GM23338 (cell line): ENCODE results near the gene ZNF646. TPM values are rescaled to one million over a fixed set of nuclear protein-coding genes. Genes with fewer than 3 reads are reported as not detected.

ENCODE experiments used
- ATAC-seq: fragments of 200-7000 bp; cut with Tn5 transposase; 3 replicates; pipeline ENCODE4 v1.9.1; 2020
- DNase-seq: peaks from one replicate; pipeline ENCODE4 v3.0.0-alpha.2; 2015; ENCODE audit warnings: low spot score
- H2AFZ ChIP-seq: fragments of 200-600 bp; sonication (generic); 2 replicates; pipeline ENCODE4 v1.8.0; 2016; ENCODE audit warnings: antibody characterized with exemption, mild to moderate bottlenecking, moderate library complexity
- H3F3A ChIP-seq: fragments of 200-600 bp; sonication (generic); replicated peaks from 2 replicates; pipeline ENCODE4 v1.8.0; 2017; ENCODE audit warnings: antibody characterized with exemption, mixed run types, low read depth
- H3K27ac ChIP-seq: fragments of 200-600 bp; sonication (generic); 2 replicates; pipeline ENCODE4 v1.6.1; 2016; ENCODE audit warnings: low read depth
- H3K27me3 ChIP-seq: fragments of 200-600 bp; sonication (generic); 2 replicates; pipeline ENCODE4 v1.8.0; 2016; ENCODE audit warnings: mild to moderate bottlenecking, mixed run types, moderate library complexity; ENCODE audit not compliant: insufficient read depth
- H3K36me3 ChIP-seq: fragments of 200-600 bp; sonication (generic); 2 replicates; pipeline ENCODE4 v1.8.0; 2016; ENCODE audit warnings: mild to moderate bottlenecking; ENCODE audit not compliant: insufficient read depth
- H3K4me1 ChIP-seq: fragments of 200-600 bp; sonication (generic); 2 replicates; pipeline ENCODE4 v1.8.0; 2016; ENCODE audit warnings: mild to moderate bottlenecking, moderate library complexity; ENCODE audit not compliant: insufficient read depth
- H3K4me2 ChIP-seq: fragments of 200-600 bp; sonication (generic); 2 replicates; pipeline ENCODE4 v1.7.1; 2017; ENCODE audit warnings: mixed run types
- H3K4me3 ChIP-seq: fragments of 200-600 bp; sonication (generic); 2 replicates; pipeline ENCODE4 v1.6.1; 2016; ENCODE audit warnings: mixed run types
- H3K79me2 ChIP-seq: fragments of 200-600 bp; sonication (generic); replicated peaks from 2 replicates; pipeline ENCODE4 v1.8.0; 2017; ENCODE audit warnings: mild to moderate bottlenecking; ENCODE audit not compliant: insufficient read depth
- H3K9me2 ChIP-seq: fragments of 200-600 bp; sonication (generic); 2 replicates; pipeline ENCODE4 v1.8.0; 2017; ENCODE audit not compliant: insufficient read depth
- H4K20me1 ChIP-seq: fragments of 200-600 bp; sonication (generic); replicated peaks from 2 replicates; pipeline ENCODE4 v1.8.0; 2017; ENCODE audit warnings: mild to moderate bottlenecking; ENCODE audit not compliant: insufficient read depth
- H3K27ac Mint-ChIP-seq: 2 replicates; pipeline ENCODE4 v1.8.0; 2020; ENCODE audit warnings: inconsistent platforms, mild to moderate bottlenecking, moderate library complexity, mixed read lengths
- H3K27me3 Mint-ChIP-seq: 3 replicates; pipeline ENCODE4 v1.8.0; 2022; ENCODE audit warnings: low read depth, mild to moderate bottlenecking, moderate library complexity, mixed read lengths, inconsistent platforms; ENCODE audit not compliant: insufficient read depth, poor library complexity
- H3K36me3 Mint-ChIP-seq: 3 replicates; pipeline ENCODE4 v1.8.0; 2021; ENCODE audit warnings: low read depth, mild to moderate bottlenecking, inconsistent platforms, moderate library complexity, mixed read lengths
- H3K4me1 Mint-ChIP-seq: 3 replicates; pipeline ENCODE4 v1.8.0; 2020; ENCODE audit warnings: mild to moderate bottlenecking, inconsistent platforms, mixed read lengths
- H3K4me3 Mint-ChIP-seq: 3 replicates; pipeline ENCODE4 v1.8.0; 2021; ENCODE audit warnings: moderate library complexity, mild to moderate bottlenecking, inconsistent platforms, mixed read lengths
- H3K9me3 Mint-ChIP-seq: 3 replicates; pipeline ENCODE4 v1.8.0; 2020; ENCODE audit warnings: moderate library complexity, mild to moderate bottlenecking, inconsistent platforms, mixed read lengths
- CREB1 ChIP-seq: fragments of 250-450 bp; sonication (Bioruptor Pico); IDR thresholded peaks from 2 replicates; pipeline ENCODE4 v1.5.0; 2020; ENCODE audit warnings: low read depth, mild to moderate bottlenecking, moderate library complexity
- CTCF ChIP-seq, 2 experiments: fragments of 200-600 bp in 1 of 2; sonication (generic) in 1 of 2; conservative IDR thresholded peaks; 2 replicates each; pipeline versions ENCODE4 v1.5.1 to v1.6.1; 2016 to 2017; ENCODE audit warnings: antibody characterized with exemption in 2 of 2, low read depth in 2 of 2, mild to moderate bottlenecking in 2 of 2, moderate library complexity in 1 of 2
- ETS1 ChIP-seq: IDR thresholded peaks from 2 replicates; pipeline ENCODE4 v1.6.1; 2016; ENCODE audit warnings: antibody characterized with exemption
- EZH2 ChIP-seq: fragments of 200-600 bp; sonication (generic); IDR thresholded peaks from one replicate; pipeline ENCODE4 v1.8.0; 2017; ENCODE audit warnings: antibody characterized with exemption, mild to moderate bottlenecking, low read depth; ENCODE audit not compliant: unreplicated experiment
- EZH2phosphoT487 ChIP-seq: fragments of 200-600 bp; sonication (generic); IDR thresholded peaks from one replicate; pipeline ENCODE4 v1.8.1; 2018; ENCODE audit warnings: antibody characterized with exemption; ENCODE audit not compliant: unreplicated experiment
- JUNB ChIP-seq: IDR thresholded peaks from one replicate; pipeline ENCODE4 v1.6.1; 2016; ENCODE audit warnings: antibody characterized with exemption; ENCODE audit not compliant: unreplicated experiment
- NANOG ChIP-seq: IDR thresholded peaks from 2 replicates; pipeline ENCODE4 v1.6.1; 2016; ENCODE audit warnings: antibody characterized with exemption, borderline replicate concordance
- POLR2AphosphoS5 ChIP-seq: IDR thresholded peaks from 2 replicates; pipeline ENCODE4 v1.6.1; 2016; ENCODE audit warnings: antibody characterized with exemption, low read depth
- STAT1 ChIP-seq: IDR thresholded peaks from one replicate; pipeline ENCODE4 v1.6.1; 2016; ENCODE audit warnings: antibody characterized with exemption; ENCODE audit not compliant: unreplicated experiment
- ZNF114 ChIP-seq: fragments of 250-450 bp; sonication (Bioruptor Pico); IDR thresholded peaks from 2 replicates; pipeline ENCODE4 v1.5.0; 2020; ENCODE audit warnings: mild to moderate bottlenecking, moderate library complexity
- ZNF331 ChIP-seq: fragments of 250-450 bp; sonication (Bioruptor Pico); IDR thresholded peaks from 2 replicates; pipeline ENCODE4 v1.5.0; 2020; ENCODE audit warnings: low read depth, mild to moderate bottlenecking, moderate library complexity
- ZNF462 ChIP-seq: fragments of 250-450 bp; sonication (Bioruptor Pico); IDR thresholded peaks from 2 replicates; pipeline ENCODE4 v1.5.0; 2020; ENCODE audit warnings: mild to moderate bottlenecking, moderate library complexity
- polyA plus RNA-seq: library from polyadenylated mRNA; unstranded; fragments of >200 nt; fragmentation: Nextera tagmentation; extraction: Ambion mirVana; gene quantifications from 2 replicates; pipeline ENCODE4 v1.2.1, GENCODE V29; 2016
- total RNA-seq: library from RNA; depleted of rRNA; stranded (reverse); fragments of >200 nt; shearing (Covaris generic); gene quantifications from 2 replicates; pipeline ENCODE4 v1.2.3, GENCODE V29; 2014
- TF ChIP-seq, protein P1 (sequence below): IDR thresholded peaks from one replicate; pipeline ENCODE4 v1.6.1; 2018; ENCODE audit warnings: antibody characterized with exemption; ENCODE audit not compliant: unreplicated experiment

Gene ZNF646
- total and polyA plus RNA-seq, 2 experiments from 2014 or later, result 6.3 to 29.3 TPM

DNA sequence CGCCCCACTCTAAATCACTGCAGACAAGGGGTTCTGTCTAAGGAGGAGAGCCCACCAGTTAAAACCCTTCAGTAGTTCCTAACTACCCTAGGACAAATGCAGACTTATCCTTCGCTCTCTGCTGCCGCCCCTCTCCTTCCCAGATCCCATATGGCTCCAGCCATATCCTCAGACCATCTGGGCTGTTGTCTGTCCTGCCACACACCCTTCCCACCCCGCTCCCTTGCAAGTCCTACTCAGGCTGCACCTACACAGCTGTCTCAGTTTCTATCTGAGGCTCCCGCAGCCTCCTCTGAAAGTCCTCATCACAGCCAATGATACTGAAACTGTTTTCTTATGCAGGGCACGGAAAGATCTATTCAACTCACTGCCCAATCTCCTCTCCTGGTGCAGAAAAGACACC, 33.2 kb downstream of the ZNF646 start:
- Histone ChIP-seq H3K4me2 (peak overlapping the region; percentile 87), H3K27me3 (no peaks in the 10 kb centered on the region), H3K9me2 (no peaks in the 10 kb centered on the region), H3K27ac (no peak overlapping the region), H3K4me3 (peak overlapping the region; percentile 87; the same call in 1 of the 2 replicates), H3F3A (peaks cover 5% of the 10 kb centered on the region; the same call in 1 of the 2 replicates), H2AFZ (peak overlapping the region; percentile 96), H3K4me1 (peaks cover 6% of the 10 kb centered on the region; the same call in 1 of the 2 replicates), H3K36me3 (no peaks in the 10 kb centered on the region), H4K20me1 (peaks cover under 1% of the 10 kb centered on the region), H3K79me2 (no peaks in the 10 kb centered on the region)
- peaks cover 15% of the 10 kb centered on the region for H3K9me3 Mint-ChIP-seq
- DNase-seq (no peak), ATAC-seq (no peak)
- peaks cover 18% of the 10 kb centered on the region for H3K27me3 Mint-ChIP-seq
- peak overlapping the region; percentile 77 for H3K4me3 Mint-ChIP-seq
- TF ChIP-seq POLR2AphosphoS5, result no peak
- TF ChIP-seq EZH2, result no peak
- TF ChIP-seq ETS1, result no peak
- TF ChIP-seq ZNF114 (CRISPR knock-in tag), result no peak
- no peak for TF ChIP-seq CTCF (conservative IDR thresholded peaks at IDR 0.05; ENCODE audit: low read depth in 2 of 2)
- no peak for TF ChIP-seq ZNF331 (CRISPR knock-in tag)
- TF ChIP-seq ZNF462 (CRISPR knock-in tag), result no peak
- no peak for TF ChIP-seq NANOG
- no peak for TF ChIP-seq JUNB
- TF ChIP-seq, protein P1, sequence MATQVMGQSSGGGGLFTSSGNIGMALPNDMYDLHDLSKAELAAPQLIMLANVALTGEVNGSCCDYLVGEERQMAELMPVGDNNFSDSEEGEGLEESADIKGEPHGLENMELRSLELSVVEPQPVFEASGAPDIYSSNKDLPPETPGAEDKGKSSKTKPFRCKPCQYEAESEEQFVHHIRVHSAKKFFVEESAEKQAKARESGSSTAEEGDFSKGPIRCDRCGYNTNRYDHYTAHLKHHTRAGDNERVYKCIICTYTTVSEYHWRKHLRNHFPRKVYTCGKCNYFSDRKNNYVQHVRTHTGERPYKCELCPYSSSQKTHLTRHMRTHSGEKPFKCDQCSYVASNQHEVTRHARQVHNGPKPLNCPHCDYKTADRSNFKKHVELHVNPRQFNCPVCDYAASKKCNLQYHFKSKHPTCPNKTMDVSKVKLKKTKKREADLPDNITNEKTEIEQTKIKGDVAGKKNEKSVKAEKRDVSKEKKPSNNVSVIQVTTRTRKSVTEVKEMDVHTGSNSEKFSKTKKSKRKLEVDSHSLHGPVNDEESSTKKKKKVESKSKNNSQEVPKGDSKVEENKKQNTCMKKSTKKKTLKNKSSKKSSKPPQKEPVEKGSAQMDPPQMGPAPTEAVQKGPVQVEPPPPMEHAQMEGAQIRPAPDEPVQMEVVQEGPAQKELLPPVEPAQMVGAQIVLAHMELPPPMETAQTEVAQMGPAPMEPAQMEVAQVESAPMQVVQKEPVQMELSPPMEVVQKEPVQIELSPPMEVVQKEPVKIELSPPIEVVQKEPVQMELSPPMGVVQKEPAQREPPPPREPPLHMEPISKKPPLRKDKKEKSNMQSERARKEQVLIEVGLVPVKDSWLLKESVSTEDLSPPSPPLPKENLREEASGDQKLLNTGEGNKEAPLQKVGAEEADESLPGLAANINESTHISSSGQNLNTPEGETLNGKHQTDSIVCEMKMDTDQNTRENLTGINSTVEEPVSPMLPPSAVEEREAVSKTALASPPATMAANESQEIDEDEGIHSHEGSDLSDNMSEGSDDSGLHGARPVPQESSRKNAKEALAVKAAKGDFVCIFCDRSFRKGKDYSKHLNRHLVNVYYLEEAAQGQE, result no peak
- TF ChIP-seq STAT1, result no peak
- no peak for TF ChIP-seq CREB1
- no peak for TF ChIP-seq EZH2phosphoT487
- peaks cover 21% of the 10 kb centered on the region for H3K36me3 Mint-ChIP-seq
- H3K27ac Mint-ChIP-seq, result no peak overlapping the region
- peaks cover 9% of the 10 kb centered on the region; the same call in 1 of the 3 replicates for H3K4me1 Mint-ChIP-seq
